Measurements from ENCODE around the gene RAVER1. TPM values are rescaled to one million over a fixed set of nuclear protein-coding genes. Genes with fewer than 3 reads are reported as not detected.

RAVER1 gene
- 4.8 TPM for total RNA-seq

DNA sequence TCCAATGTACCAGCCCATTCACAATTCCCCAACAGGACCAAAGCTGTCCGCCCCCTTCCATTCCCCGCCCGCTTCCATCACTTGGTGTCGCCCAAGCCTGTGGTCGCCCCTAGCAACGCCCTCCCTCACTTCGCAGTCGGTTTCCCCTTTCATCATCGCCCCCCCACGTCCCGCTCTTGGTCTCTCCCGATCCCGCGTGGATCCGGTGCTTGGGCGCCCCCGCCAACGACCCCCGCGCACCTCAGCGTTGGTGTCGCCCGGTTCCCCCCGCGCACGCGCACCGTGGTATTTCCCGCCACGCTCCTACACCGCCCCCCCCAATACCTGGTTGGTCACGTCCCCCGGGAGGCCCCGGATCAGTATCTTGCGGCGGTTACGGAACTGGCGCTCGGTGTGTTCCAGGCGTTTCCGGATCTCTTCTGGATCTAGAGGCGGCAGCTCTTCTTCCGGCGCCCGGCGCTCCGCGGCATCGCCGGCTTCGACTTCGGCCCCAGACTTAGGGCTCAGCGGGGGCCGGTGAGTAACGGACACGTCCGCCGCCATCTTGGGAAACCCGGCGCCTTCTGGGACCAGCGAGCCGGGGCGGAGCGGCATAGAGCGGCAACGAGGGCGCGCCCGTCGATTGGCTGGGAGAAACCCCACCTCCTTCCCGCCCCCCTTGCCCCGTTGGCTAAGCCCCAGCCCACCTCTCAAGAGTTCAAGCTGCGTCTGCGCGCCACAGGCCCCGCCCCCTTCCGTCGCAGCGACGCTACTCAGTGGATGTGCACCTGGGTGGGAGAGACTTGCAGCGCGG, at the start of gene RAVER1:
Gene RAVER1 (minus strand): TSS at position 565 of the 793 bp plus-strand sequence. CDS start 22 bp downstream, at position 543.

GRCh38 chr19:10380313-10381102, 47.2 kb upstream of the RAVER1 start, which contains the start of gene TYK2:
TYK2 (minus strand) TSS chr19:10380572; CDS start chr19:10378406, 2,166 bp downstream.

DNA sequence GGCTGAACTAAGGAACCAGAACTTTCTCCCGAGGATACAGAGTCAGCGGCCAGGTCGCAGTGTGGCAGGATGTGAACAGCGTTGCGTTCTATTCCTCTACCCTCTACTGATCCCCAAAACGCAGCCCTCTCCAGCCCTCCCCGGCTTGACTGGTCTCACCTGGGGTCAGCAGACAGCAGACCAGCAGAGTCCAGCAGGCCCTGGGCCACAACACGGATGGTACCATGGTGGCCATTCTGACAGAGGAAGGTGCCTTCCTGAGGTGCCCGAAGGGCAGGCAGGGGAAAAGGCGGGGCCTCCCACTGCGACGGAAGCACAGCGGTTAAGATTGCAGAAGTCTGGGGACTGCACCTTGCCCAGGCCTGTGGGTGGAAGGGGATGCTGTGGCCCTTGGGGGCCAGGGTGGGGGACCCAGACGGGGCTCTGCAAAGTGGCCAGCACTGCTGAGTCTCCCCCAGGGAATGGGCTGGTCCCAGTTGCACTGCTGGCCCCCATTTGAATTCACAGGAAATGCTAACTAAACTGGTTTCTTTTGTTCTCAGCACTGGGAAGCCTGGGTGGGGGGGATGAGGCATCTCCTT, 6.1 kb upstream of the RAVER1 start, which contains the start of gene ICAM3:
Gene ICAM3 (minus strand): TSS at position 245 of the 581 bp plus-strand sequence. CDS start 10 bp downstream, at position 235.

DNA sequence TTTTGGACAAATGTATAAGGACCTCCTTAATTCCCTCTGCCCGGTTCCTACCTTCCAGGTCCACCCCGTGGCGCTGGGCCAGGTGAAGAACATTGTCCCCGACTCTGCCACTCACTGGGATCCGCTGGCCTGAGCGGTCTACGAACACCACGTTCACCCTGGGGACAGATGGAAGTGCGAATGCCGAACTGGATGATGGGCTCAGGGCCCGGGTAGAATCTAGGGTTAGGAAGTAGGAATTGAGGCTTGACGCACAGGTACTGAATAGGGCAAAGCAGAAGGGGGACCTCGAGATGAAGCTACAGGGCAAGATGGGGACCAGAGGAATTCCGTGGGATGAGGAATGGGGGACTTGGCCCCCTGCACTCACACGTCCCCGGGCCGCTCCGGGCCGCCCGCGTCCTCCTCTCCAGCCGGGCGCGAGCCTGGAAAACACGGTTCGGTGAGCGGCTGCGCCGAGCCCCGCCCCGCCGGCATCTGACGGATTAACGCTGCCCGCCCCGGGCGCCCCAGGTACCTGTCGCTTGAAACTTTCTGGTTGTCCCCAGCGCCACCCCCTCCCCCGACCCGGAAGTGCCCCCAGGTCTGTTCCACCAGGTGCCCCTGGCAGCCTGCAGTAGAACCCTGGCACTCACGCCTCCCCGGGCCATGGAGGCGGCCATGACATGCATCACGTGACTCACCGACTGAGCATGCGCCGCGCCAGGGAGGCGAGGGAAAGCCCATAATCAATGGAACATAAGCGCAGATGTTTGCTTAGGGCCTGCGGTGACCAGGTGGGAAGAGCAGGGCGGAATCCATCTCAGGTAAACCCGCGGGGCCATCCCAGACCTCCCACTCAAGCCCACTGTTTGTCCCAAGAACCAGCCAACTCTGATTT, 17.8 kb downstream of the RAVER1 start, which contains the start of gene FDX2:
Gene FDX2 (minus strand): TSS at position 681 of the 880 bp plus-strand sequence. CDS start 19 bp downstream, at position 662.

GRCh38 chr19:10309423-10309822, 23.9 kb downstream of the RAVER1 start, which contains the start of gene ZGLP1:
ZGLP1 (minus strand) TSS chr19:10309815.

DNA sequence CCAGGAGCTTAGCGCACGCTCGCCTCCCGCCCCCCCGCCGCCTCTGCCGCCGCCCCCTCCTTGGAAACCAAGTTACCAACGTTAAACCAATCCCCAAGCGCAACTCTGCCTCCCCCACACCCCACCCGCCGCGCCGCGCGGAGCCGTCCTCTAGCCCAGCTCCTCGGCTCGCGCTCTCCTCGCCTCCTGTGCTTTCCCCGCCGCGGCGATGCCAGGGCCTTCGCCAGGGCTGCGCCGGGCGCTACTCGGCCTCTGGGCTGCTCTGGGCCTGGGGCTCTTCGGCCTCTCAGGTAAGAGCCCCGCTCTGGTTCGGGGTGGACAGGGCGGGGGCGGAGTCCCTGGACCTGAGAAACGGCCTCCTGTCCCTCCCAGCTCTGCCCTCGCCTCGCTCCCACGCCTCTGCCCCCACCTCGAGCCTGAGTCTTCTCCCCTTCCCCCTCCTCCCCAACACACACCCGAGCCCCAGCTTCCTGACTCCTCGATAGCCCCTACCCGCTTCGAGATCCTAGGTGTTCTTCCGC, 43.4 kb downstream of the RAVER1 start, which contains the start of gene ICAM5:
Gene ICAM5 (plus strand): TSS at position 117 of the 521 bp plus-strand sequence. CDS start 92 bp downstream, at position 209.

DNA sequence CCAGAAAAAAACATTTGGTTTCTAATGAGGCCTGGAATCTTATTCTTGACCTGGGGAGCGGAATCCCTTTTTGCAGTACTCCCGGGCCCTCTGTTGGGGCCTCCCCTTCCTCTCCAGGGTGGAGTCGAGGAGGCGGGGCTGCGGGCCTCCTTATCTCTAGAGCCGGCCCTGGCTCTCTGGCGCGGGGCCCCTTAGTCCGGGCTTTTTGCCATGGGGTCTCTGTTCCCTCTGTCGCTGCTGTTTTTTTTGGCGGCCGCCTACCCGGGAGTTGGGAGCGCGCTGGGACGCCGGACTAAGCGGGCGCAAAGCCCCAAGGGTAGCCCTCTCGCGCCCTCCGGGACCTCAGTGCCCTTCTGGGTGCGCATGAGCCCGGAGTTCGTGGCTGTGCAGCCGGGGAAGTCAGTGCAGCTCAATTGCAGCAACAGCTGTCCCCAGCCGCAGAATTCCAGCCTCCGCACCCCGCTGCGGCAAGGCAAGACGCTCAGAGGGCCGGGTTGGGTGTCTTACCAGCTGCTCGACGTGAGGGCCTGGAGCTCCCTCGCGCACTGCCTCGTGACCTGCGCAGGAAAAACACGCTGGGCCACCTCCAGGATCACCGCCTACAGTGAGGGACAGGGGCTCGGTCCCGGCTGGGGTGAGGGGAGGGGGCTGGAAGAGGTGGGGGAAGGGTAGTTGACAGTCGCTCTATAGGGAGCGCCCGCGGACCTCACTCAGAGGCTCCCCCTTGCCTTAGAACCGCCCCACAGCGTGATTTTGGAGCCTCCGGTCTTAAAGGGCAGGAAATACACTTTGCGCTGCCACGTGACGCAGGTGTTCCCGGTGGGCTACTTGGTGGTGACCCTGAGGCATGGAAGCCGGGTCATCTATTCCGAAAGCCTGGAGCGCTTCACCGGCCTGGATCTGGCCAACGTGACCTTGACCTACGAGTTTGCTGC, 46.3 kb downstream of the RAVER1 start, which contains the start of gene ICAM4:
Gene ICAM4 (plus strand): TSS at position 153 of the 935 bp plus-strand sequence. CDS start 58 bp downstream, at position 211.

GRCh38 chr19:10270616-10271394, 62.5 kb downstream of the RAVER1 start, which contains the start of gene ICAM1:
ICAM1 (plus strand) TSS chr19:10271120; CDS start chr19:10271160, 40 bp downstream.

Small RNAs within 50 kb of the gene (small RNA-seq; reads per million reads assigned to genes)
- not detected for gene AC011511.1
- not detected for gene AC011511.4

Other genes starting within 250 kb of the RAVER1 start
- gene SHFL, start 247.2 kb downstream of the RAVER1 start, total RNA-seq, result 7.8 TPM
- gene ANGPTL6, start 230.9 kb downstream of the RAVER1 start, total RNA-seq, result 0.69 TPM
- 18.5 TPM for gene PPAN, start 227.2 kb downstream of the RAVER1 start, total RNA-seq
- gene P2RY11, start 221.8 kb downstream of the RAVER1 start, total RNA-seq, result 6.5 TPM
- gene EIF3G, start 213.6 kb downstream of the RAVER1 start, total RNA-seq, result 101 TPM
- gene DNMT1, start 138.6 kb downstream of the RAVER1 start, total RNA-seq, result 35.1 TPM
- gene S1PR2, start 102.2 kb downstream of the RAVER1 start, total RNA-seq, result 4.4 TPM
- 15.7 TPM for gene MRPL4, start 81.3 kb downstream of the RAVER1 start, total RNA-seq
- gene ICAM1, start 62.4 kb downstream of the RAVER1 start, total RNA-seq, result 1.8 TPM
- gene ICAM4, start 46.6 kb downstream of the RAVER1 start, total RNA-seq, result 0.46 TPM
- gene ICAM5, start 43.6 kb downstream of the RAVER1 start, total RNA-seq, result 2.5 TPM
- gene ZGLP1, start 23.7 kb downstream of the RAVER1 start, total RNA-seq, result 1.6 TPM
- 21.0 TPM for gene FDX2, start 17.5 kb downstream of the RAVER1 start, total RNA-seq
- 1.4 TPM for gene ICAM3, start 6.1 kb upstream of the RAVER1 start, total RNA-seq
- gene TYK2, start 47.0 kb upstream of the RAVER1 start, total RNA-seq, result 40.6 TPM
- 62.1 TPM for gene CDC37, start 70.0 kb upstream of the RAVER1 start, total RNA-seq
- gene PDE4A, start 87.0 kb upstream of the RAVER1 start, total RNA-seq, result 9.0 TPM
- gene KEAP1, start 169.8 kb upstream of the RAVER1 start, total RNA-seq, result 36.9 TPM
- not detected for gene S1PR5, start 183.9 kb upstream of the RAVER1 start, total RNA-seq
- gene ATG4D, start 210.4 kb upstream of the RAVER1 start, total RNA-seq, result 15.9 TPM
- 4.4 TPM for gene KRI1, start 232.5 kb upstream of the RAVER1 start, total RNA-seq
- gene CDKN2D, start 235.4 kb upstream of the RAVER1 start, total RNA-seq, result 140 TPM